Frontal cortex (tissue), 4 donors: ENCODE results near the gene NLK. TPM values are rescaled to one million over a fixed set of nuclear protein-coding genes. Genes with fewer than 3 reads are reported as not detected.
"Not testable (repeated sequence)": the region's sequence is repeated elsewhere in the genome, so short reads cannot be mapped to it uniquely, and the experiment has no call there.

Experiments used
- DNase-seq, 2 donors: peaks; one replicate each; pipeline ENCODE4 v3.0.0; 2012; ENCODE audit warnings: low spot score in 2 of 2
- FAIRE-seq: peaks from 2 replicates; lab custom pipeline; 2012; peaks lifted over from hg19 to GRCh38; lab: Jason Lieb, UNC
- total RNA-seq: library from RNA; depleted of rRNA; stranded (reverse); fragments of >200 nt; gene quantifications from one replicate; pipeline ENCODE4 v1.2.3, GENCODE V29; 2014
- donor health status: control.
- donor health status: control.
- donor health status: control.

NLK gene
- 73.0 TPM for total RNA-seq

GRCh38 chr17:28042657-28042720 lies at the start of gene NLK:
Gene NLK, plus strand, starts transcription at chr17:28042677. Its CDS starts 197 bp downstream, at chr17:28042874.
- DNase-seq = no peak
- FAIRE-seq = no peak

- DNase-seq = peak in 1 of 2 donors; percentile 20
- no peak for FAIRE-seq
These were observed 49.2 kb upstream of the NLK start for GRCh38 chr17:27993161-27993695.

- no peak for DNase-seq
These were observed 48.7 kb upstream of the NLK start for GRCh38 chr17:27993723-27994310.

DNA sequence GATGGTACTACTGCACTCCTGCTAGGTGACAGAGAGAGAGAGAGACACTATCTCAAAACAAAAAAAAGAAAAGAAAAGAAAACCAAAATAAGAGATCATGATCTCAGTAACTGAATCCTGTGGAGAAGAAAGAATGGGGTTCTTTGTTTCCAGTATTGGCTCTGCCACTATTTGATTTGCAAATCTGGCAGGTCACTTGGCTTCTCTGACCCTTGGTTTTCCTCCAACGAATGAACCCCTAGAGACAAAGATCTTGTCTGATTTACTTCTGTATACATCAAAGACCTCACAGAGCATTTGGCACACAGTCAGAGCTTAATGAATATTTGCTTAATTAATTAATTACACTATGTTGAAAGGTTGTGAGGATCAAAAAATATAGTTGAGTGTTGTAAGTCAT lies 47.9 kb upstream of the NLK start:
- DNase-seq = no peak
- peak; percentile 90 for FAIRE-seq

More at GRCh38 chr17:27993723-27994310, 48.7 kb upstream of the NLK start:
- FAIRE-seq = no peak

- FAIRE-seq (no peak), DNase-seq (no peak)
These were observed 46.9 kb upstream of the NLK start for GRCh38 chr17:27995554-27995953.

DNA sequence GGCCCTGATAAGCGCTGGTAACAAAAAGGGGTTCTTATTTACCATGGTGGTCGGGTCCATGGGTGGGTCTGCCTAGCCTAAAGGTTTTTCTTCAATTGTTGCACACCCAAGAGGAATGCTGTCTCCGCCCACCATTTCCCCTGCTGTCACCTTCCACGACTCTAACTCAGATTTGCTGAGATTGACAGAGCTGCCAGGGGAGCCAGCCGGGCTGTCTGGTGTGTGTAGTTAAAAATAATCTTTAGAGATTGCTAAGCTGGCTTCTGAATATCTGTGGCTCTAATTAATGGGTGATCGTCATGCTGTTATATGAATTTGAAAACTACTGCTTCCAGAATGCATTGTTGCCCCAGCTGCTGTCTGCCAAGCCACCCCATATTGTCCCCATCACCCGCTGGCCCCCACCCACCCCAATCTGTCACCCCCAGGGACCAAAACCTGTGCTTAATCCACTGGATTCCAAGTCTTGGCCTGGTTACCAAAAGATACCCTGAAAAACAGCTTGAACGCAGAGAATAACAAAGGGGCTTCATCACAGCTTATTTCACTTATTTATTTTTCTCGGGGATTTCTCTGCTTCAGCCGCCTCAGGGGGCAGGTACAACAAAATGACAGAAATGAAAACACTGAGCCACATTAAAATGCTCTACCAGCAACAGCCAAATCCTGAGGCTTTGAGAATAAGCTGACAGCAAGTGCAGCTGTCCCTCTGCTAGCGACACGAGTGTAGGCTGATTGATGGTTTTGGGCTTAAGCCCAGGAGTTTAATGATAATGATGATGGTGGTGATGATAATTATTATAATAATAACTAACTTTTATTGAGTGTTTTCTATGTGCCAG lies 46.1 kb upstream of the NLK start:
- DNase-seq (no peak), FAIRE-seq (no peak)

- no peak for FAIRE-seq
These were observed 45.5 kb upstream of the NLK start for GRCh38 chr17:27997044-27997401.

GRCh38 chr17:27997522-27997921 lies 45.0 kb upstream of the NLK start:
- no peak for DNase-seq
- FAIRE-seq = no peak

More at GRCh38 chr17:27997044-27997401, 45.5 kb upstream of the NLK start:
- no peak for DNase-seq

DNA sequence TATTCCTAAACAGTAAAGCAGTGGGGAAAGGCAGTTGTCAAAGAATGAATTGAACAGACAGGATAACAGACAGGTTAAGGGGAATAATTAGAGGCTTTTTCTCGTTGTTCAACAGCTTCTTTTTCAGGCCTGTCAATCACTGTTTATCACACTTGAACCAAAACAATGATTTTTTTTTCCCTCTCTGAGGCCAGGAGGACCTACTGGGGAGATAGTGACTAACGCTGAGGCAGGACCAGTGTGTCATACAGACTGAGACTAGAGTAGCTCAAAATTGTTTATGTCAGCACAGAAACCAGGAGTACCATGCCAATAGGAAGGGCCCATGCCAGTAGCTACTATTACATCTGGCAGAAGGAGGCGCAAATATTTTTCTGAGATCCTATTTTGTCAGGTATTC lies 41.3 kb upstream of the NLK start:
- DNase-seq = no peak

GRCh38 chr17:28004344-28004743 lies 38.1 kb upstream of the NLK start:
- FAIRE-seq = no peak
- no peak for DNase-seq

More for the DNA sequence above, 41.3 kb upstream of the NLK start:
- FAIRE-seq = no peak

DNA sequence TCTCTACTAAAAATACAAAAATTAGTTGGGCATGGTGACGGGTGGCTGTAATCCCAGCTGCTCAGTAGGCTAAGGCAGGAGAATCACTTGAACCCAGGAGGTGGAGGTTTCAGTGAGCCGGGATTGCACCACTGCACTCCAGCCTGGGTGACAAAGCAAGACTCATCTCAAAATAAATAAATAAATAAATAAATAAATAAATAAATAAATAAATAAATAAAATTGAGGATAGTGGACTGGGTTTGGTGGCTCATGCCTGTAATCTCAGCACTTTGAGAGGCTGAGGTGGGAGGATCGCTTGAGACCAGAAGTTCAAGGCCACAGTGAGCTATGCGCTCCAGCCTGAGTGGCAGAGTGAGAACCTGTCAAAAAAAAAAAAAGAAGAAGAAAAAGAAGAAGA lies 34.6 kb upstream of the NLK start:
- DNase-seq, FAIRE-seq: not testable (repeated sequence)

- FAIRE-seq (no peak), DNase-seq (no peak)
These were observed 34.0 kb upstream of the NLK start for GRCh38 chr17:28008513-28008912.

DNA sequence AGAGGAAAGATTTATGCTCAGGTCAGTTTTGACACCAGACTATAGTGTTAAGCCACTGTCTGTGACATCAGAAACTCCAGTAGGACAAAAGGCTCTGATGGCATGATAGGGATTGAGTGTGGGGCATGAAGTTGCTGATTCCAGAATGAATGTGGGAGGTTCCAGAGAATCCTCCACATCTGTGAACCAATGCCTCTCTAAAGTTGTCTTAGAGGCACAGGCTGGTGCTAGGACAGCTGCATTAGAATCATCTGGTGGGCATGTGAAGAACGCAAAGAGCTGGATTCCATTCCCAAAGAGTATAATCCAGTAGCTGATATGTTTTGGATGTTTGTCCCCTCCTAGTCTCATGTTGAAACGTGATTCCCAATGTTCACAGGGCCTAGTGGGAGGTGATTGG lies 32.1 kb upstream of the NLK start:
- DNase-seq (no peak), FAIRE-seq (no peak)

DNA sequence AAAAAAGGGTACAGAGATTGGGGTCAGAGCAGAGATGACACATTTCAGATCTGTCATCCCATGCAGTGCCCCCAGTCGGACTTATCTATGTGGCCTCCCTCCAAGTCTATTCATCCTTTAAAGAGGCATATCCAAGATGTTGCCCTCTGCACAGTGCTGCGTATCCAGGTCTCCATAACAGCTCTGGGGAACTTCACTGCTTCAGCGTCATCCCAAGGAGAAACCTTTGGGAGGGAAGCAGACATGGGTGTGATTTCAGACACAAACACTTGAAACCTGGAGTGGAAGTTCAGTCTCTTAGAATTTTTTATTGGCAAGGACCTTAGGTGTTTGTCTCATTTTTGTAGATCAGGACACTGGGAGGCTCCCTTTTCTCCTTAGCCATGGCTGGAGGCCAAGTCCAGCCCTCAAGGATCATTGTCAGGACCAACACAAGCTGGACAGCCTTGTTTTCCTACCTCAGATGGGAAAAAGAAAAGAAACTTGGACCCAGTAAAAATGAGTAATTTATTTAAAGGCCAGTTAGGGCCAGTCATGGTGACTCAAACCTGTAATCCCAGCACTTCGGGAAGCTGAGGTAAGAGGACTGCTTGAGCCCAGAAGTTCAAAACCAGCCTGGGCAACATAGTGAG lies 23.9 kb upstream of the NLK start:
- FAIRE-seq = no peak
- DNase-seq = no peak

DNA sequence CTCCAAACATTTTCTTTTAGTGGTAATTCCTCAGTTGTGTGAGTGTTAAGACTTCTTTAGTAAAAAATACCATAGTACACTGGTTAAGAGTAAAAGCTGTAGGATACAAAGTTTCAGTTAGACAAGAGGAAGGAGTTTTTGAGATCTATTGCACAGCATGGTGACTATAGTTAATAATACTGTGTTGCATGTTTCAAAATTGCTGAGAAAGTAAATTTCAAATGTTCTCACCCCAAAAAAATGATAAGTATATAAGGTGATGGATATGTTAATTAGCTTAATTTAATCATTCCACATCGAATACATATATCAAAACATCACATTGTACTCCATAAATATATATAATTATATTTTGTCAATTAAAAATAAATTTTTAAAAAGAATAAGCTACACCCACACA lies 22.0 kb upstream of the NLK start:
- FAIRE-seq (peak; percentile 61), DNase-seq (no peak)

GRCh38 chr17:28029044-28029443 lies 13.4 kb upstream of the NLK start:
- DNase-seq (no peak), FAIRE-seq (no peak)

DNA sequence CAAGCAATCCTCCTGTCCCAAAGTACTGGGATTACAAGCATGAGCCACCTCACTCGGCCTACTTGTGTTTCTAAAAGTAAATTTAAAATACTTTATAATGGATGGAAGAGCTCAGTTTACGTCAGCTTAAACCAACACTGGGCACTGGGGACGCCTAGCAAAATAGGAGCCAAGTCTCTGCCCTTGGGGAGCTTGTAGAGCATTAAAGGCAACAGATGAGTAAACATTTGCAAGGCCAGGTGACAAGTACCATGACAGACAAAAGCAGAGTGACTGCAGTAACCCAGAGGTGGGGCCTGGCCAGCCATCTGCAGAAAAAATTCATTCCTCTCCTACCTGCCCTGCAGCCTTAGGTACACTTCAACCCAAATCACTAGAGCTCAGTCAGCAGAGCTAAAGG lies 12.1 kb upstream of the NLK start:
- no peak for FAIRE-seq

GRCh38 chr17:28031174-28031573 lies 11.3 kb upstream of the NLK start:
- DNase-seq = no peak
- FAIRE-seq = no peak

More for the DNA sequence above, 12.1 kb upstream of the NLK start:
- DNase-seq = no peak

GRCh38 chr17:28033972-28034714 lies 8.3 kb upstream of the NLK start:
- DNase-seq (peak in 1 of 2 donors; percentile 27), FAIRE-seq (no peak)

- not testable (repeated sequence) for FAIRE-seq, DNase-seq
These were observed 7.0 kb upstream of the NLK start for GRCh38 chr17:28035452-28035851.

DNA sequence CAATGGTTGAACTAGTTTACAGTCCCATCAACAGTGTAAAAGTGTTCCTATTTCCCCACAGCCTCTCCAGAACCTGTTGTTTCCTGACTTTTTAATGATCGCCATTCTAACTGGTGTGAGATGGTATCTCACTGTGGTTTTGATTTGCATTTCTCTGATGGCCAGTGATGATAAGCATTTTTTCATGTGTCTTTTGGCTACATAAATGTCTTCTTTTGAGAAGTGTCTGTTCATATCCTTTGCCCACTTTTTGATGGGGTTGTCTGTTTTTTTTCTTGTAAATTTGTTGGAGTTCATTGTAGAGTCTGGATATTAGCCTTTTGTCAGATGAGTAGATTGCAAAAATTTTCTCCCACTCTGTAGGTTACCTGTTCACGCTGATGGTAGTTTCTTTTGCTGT lies 6.6 kb upstream of the NLK start:
- DNase-seq, FAIRE-seq: not testable (repeated sequence)
